T-helper 1 cell treated with Interleukin-12 subunit alpha and Interleukin-12 subunit beta and Interleukin-4 antibody, amounts not matched to agents 30 ng/mL and 1 ng/mL, for 36 hours (primary cell): ENCODE data around the gene NUDT15. TPM values are rescaled to one million over a fixed set of nuclear protein-coding genes. Genes with fewer than 3 reads are reported as not detected.

ENCODE experiments used
- intact Hi-C: fragments of 100-400 bp; cut with micrococcal nuclease; formaldehyde crosslinking; loops from one replicate; pipeline ENCODE4 v1.15.1; 2024
- total RNA-seq: library from RNA; stranded (reverse); gene quantifications from 2 replicates; pipeline ENCODE4 v1.2.3, GENCODE V29; 2022

The NUDT15 gene
- 10.7 and 10.8 TPM in 2 replicates for total RNA-seq

GRCh38 chr13:48037346-48038173 lies at the start of gene NUDT15:
TSS of gene NUDT15 (plus strand) at chr13:48037726. CDS start at chr13:48037747, 21 bp downstream.
- intact Hi-C loops, result loop anchor here (1.0 to 5.0 kb wide), 22 partner anchors 31 to 1985 kb away; partner anchors contain the start of genes CAB39L, CDADC1, CYSLTR2 and FNDC3A

- intact Hi-C loops, result no loop called here
These were observed 47.1 kb upstream of the NUDT15 start for GRCh38 chr13:47990427-47990826.

GRCh38 chr13:47990920-47991466 lies 46.5 kb upstream of the NUDT15 start:
- intact Hi-C loops, result no loop called here

- intact Hi-C loops, result no loop called here
These were observed 45.7 kb upstream of the NUDT15 start for GRCh38 chr13:47991859-47992258.

GRCh38 chr13:47997384-47997783 lies 40.1 kb upstream of the NUDT15 start:
- intact Hi-C loops, result no loop called here

GRCh38 chr13:47999973-48000372 lies 37.6 kb upstream of the NUDT15 start:
- intact Hi-C loops, result loop anchor here (1.0 to 10.0 kb wide), 5 partner anchors 205 to 1935 kb away; partner anchors contain the start of genes CAB39L, EBPL, ESD and SETDB2

GRCh38 chr13:48000559-48001113 lies 36.9 kb upstream of the NUDT15 start:
- intact Hi-C loops, result loop anchor here (1.0 to 10.0 kb wide), 9 partner anchors 38 to 1934 kb away; partner anchors contain the start of genes CAB39L, EBPL, ESD and MED4

- intact Hi-C loops, result loop anchor here (1.0 to 10.0 kb wide), 8 partner anchors 37 to 1934 kb away; partner anchors contain the start of genes EBPL, ESD, MED4 and RB1
These were observed 36.2 kb upstream of the NUDT15 start, which contains the start of gene SUCLA2 for GRCh38 chr13:48001114-48001881. TSS of gene SUCLA2 (minus strand) at chr13:48001273. CDS start at chr13:48001269, 4 bp downstream.

GRCh38 chr13:48001999-48002398 lies 35.5 kb upstream of the NUDT15 start:
- intact Hi-C loops, result loop anchor here (1.0 to 10.0 kb wide), 8 partner anchors 36 to 1933 kb away; partner anchors contain the start of genes EBPL, ESD, MED4 and RB1

- intact Hi-C loops, result loop anchor here (5.0 to 10.0 kb wide), 3 partner anchors 209 to 1688 kb away; partner anchors contain the start of genes EBPL and ESD
These were observed 33.3 kb upstream of the NUDT15 start for GRCh38 chr13:48004201-48004600.

GRCh38 chr13:48006396-48006795 lies 31.1 kb upstream of the NUDT15 start:
- intact Hi-C loops, result loop anchor here (10.0 kb wide), 2 partner anchors 212 to 1212 kb away; partner anchors contain the start of gene ESD

- intact Hi-C loops, result loop anchor here (10.0 kb wide), 2 partner anchors 214 to 1214 kb away; partner anchors contain the start of gene ESD
These were observed 28.2 kb upstream of the NUDT15 start for GRCh38 chr13:48009284-48009683.

- intact Hi-C loops, result no loop called here
These were observed 26.8 kb upstream of the NUDT15 start for GRCh38 chr13:48010698-48011097.

- intact Hi-C loops, result no loop called here
These were observed 24.9 kb upstream of the NUDT15 start for GRCh38 chr13:48012668-48013067.

GRCh38 chr13:48014359-48014758 lies 23.2 kb upstream of the NUDT15 start:
- intact Hi-C loops, result no loop called here

GRCh38 chr13:48018637-48019036 lies 18.9 kb upstream of the NUDT15 start:
- intact Hi-C loops, result no loop called here

- intact Hi-C loops, result no loop called here
These were observed 17.7 kb upstream of the NUDT15 start for GRCh38 chr13:48019796-48020195.

- intact Hi-C loops, result no loop called here
These were observed 9.5 kb upstream of the NUDT15 start for GRCh38 chr13:48028066-48028465.

- intact Hi-C loops, result no loop called here
These were observed 7.7 kb upstream of the NUDT15 start for GRCh38 chr13:48029859-48030258.

- intact Hi-C loops, result loop anchor here (1.0 to 5.0 kb wide), 13 partner anchors 30 to 1986 kb away; partner anchors contain the start of genes CDADC1, MED4, PHF11 and RB1
These were observed 1.2 kb downstream of the NUDT15 start for GRCh38 chr13:48038761-48039160.

- intact Hi-C loops, result no loop called here
These were observed 2.5 kb downstream of the NUDT15 start for GRCh38 chr13:48040049-48040448.
